Activated CD4-positive, CD25-positive, alpha-beta regulatory T cell treated with anti-CD3 and anti-CD28 coated beads, Interleukin-2, amount 50 U/mL, for 16 hours (primary cell): ENCODE measurements around the gene DCAF7.

ENCODE experiments used
- DNase-seq: peaks from one replicate; pipeline ENCODE4 v3.0.0-alpha.2; 2020; ENCODE audit warnings: low read depth, low spot score

DCAF7 gene

GRCh38 chr17:63549946-63550816 lies at the start of gene DCAF7:
DCAF7 (plus strand) TSS chr17:63550477; CDS start chr17:63550678, 201 bp downstream.
- peak; percentile 99 for DNase-seq

DNA sequence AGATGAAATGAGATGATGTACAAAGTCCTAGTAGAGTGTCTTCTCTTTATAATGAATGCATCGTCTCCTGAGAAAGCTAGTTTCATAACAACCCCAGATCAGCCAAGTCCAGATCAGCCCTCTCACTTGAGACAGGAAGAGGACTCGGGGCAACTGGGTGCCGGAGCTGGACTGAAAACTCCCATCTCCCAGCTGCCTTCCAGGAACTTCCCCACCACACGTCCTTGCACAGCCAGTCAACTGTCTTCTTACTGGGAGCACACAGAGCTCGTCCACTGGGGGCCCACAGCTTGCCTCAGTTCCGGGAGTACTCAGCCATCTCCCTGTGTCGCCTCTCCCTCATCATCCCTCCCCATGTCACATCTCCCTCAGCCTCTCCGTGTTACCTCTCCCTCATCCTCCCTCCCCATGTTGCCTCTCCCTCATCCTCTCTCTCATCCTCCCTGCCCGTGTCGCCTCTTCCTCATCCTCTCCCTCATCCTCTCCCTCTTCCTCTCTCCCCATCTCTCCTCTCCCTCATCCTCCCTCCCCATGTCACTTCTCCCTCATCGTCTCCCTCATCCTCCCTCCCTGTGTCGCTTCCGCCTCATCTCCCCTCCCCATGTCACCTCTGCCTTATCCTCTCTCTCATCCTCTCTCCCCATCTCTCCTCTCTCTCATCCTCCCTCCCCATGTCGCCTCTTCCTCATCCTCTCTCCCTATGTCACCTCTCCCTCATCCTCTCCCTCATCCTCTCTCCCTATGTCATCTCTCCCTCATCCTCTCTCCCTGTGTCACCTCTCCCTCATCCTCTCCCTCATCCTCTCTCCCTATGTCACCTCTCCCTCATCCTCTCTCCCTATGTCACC lies 49.5 kb upstream of the DCAF7 start:
- no peak for DNase-seq

- no peak for DNase-seq
These were observed 47.0 kb upstream of the DCAF7 start for GRCh38 chr17:63503341-63503705.

- no peak for DNase-seq
These were observed 46.0 kb upstream of the DCAF7 start for GRCh38 chr17:63504261-63504660.

DNA sequence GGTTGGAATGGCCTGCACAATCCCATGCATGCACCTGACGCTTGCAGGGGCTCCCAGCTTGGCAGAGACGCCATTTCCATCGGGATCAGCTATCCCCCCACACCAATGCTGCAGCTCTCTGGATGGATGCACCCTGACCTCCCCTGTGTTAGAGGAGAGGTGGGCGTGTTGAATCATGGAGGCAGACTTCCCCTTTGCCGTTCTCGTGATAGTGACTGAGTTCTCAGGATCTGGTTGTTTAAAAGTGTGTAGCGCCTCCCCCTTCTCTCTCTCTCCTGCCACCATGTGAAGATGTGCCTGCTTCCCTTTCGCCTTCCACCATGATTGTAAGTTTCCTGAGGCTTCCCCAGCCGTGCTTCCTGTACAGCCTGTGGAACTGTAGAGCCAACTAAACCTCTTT lies 44.9 kb upstream of the DCAF7 start:
- no peak for DNase-seq

- DNase-seq: no peak
These were observed 43.6 kb upstream of the DCAF7 start for GRCh38 chr17:63506627-63507026.

DNA sequence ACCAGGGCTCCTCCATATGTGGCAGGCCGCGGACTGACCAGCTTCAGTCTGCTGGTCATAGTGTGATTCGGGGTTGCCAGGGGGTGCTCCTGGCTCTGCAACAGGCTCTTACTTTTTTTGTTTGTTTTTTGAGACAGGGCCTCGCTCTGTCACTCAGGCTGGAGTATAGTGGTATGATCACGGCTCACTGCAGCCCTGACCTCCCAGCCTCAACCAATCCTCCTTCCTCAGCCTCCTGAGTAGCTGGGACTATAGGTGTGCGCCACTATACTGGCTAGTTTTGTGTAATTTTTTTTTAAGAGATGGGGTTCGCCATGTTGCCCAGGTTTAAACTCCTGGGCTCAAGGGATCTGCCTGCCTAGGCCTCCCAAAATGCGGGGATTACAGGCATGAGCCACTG lies 38.9 kb upstream of the DCAF7 start:
- DNase-seq: no peak

- no peak for DNase-seq
These were observed 37.9 kb upstream of the DCAF7 start for GRCh38 chr17:63512388-63512787.

GRCh38 chr17:63512896-63513644 lies 37.2 kb upstream of the DCAF7 start:
- no peak for DNase-seq

DNA sequence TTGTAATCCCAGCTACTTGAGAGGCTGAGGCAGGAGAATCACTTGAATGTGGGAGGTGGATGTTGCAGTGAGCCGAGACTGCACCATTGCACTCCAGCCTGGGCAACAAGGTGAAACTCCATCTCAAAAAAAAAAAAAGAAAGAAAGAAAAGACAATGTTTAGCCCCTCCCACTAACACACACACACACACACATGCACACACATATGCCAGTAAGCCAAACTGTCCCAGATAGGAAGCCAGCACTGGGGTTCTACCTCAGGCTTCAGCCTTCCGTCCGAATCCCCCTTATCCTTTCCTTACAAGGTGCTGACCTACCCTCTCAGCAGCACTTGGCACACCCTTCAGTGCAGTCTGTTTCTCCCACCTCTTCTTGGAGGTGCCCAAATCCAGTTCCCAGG lies 35.8 kb upstream of the DCAF7 start:
- DNase-seq: no peak

GRCh38 chr17:63514974-63515373 lies 35.3 kb upstream of the DCAF7 start:
- DNase-seq: no peak

DNA sequence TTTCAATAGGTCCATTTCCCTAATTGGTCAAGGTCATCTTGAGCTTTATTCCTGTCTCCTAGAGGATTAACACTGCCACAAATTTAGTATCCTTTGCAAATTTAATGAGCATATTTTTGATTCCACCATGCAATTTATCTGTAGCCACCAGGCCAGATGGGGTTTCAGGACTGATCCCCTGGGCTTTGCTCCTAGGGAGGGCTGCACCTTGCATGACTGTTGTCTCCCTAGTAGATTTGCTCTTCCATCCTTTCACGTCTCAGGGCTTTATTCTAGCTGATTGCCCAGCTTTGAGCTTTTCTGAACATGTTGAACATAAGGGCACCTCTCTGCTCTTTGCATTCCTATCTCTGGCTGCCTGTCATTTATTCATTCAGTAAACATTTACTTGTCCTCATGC lies 34.9 kb upstream of the DCAF7 start:
- no peak for DNase-seq

DNA sequence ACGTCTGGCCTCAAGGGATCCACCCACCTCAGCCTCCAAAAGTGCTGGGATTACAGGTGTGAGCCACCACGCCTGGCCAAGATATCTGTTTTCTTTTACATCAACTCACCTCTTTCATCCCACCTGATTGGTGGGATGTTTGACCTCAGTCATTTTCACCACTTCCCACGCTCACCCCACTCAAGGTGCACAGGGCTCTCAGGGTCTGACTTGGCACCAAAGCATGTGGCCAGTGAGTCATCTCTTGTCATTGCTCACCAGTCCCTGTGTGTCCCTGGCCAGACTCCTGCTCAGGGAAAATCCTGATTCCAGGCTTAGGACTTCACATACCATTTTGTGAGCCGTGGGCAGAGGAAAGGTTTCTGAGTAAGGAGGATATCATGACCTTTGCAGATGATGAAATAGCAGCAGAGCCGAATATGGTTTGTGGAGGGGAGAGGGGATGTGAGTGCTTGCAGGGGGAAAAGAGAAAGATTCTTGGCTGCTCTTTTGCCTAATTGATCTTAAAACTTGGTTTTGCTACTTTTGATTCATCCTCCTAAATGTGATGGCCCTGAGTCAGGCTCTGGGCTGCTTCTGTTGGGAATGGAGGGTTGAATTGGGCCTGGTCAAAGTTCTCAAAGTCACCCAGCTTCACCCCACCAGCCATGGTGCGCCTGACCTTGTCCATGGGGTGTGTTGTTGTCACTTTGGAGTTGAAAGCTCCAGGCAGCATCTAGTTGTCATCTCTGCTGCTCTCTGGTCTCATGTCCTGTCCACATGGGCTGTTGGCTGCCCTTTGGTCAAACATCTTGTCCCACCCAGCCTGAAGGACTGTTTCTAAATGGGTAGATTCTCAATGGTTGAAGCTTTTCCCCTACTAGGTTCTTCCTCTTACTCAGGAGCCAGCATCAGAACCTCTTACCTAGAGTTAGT lies 33.1 kb upstream of the DCAF7 start:
- no peak for DNase-seq

DNA sequence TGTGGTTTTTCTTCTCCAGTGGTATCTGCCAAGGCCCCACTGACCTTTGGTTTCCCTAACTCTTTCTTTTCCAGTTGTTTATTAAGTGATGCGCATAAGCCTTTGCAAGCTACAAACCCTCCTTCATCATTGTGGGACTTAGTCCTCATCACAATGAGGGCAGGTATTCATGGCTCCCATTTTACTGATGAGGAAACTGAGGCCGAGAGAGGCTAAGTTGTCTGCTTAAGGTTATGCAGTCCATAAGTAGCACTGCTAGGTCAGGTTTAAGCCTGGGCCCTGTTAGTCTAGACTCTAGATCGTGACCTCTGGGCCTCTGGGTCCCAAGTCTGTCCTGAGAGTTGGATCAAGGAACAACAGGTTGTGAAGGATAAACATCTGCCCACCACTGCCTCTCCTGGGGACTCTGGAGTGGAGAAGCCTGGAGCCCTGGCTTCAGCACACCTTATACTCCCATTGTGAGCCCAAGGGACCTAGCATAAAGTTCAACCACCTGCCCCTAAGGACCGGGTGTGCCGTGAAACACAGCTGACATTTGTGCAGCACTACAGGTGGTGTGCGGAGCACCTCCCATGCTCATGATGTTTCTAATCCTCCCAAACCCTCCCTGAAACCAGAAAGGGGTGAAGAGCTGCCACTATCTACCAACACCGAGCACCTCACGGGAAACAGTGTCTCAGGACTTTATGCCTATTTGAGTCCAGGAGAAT lies 32.3 kb upstream of the DCAF7 start:
- no peak for DNase-seq

DNA sequence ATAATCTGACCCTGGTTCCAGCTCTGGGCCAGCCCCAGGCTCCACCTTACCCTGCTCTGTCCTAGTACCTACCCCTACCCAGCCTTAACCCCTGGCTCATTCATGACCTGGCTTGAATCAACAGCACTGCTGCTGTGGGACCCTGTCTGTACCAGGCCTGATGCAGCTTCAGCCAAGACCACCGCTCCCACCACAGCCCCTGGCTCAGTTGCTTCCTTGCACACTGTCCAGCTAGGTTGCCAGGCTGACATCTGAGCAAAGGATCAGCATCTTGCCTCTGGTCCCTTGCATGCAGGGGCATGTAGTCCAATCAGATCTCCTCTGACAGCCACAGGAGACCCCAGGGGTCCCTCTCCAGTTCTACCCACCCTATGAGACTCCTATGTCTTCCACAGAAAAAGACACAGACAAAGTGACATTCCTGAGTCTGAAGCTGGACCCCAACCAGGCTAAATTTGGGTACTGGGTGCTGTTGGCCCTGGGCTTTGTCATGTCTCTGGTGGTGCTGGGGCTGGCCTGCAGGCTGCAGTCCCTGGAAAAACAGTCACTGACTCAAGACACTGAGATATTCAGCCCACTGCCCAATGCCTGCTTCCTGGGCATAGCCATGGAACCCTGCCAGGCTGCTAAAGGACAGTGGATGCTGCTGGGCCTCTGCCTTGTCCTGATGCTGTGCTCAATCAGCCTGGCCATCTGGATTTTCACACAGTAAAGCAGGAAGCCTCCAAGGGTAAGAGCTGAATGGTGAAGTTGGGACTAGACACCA lies 31.0 kb upstream of the DCAF7 start:
- no peak for DNase-seq

DNA sequence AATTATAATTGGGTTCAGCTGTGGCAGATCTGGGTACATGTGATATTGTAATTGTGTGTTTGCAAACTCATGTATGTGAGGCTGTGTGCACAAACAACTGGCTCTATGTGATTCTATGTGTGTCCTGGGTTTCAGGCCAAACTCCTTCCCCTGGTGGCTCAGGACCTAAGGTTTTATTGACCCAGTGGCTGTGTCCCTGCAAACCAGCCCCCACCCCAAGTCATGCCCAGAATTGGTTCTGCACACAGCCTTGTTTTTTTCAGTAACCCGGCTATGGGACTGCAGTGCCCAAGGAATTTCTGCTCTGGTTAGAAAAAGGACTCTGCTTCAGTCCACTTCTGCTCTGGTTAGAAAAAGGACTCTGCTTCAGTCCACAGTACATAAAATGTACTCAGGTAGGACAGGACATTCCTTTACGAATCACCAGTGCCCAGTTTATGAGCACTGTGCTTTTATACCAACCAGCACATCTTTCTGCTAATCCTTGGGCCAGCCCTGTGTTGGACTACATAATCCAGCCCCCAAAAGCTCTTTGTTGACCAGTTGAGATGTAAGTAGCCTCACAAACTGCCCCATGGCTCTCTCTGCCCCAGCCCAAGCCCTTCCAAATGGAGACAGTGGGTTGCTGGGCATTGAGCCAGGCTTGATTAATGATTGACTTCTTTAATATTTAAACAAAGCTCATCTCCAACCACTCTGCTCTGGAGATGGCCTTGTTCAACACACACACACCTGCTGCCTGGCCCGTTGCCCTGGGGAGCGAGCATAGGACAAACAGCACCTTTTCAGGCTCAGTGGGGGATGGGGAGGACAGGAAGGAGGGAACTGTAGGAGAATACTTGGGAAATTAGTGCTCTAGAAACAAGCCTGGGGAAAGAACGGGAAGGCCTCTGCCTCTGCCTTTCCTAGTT lies 30.1 kb upstream of the DCAF7 start:
- DNase-seq: no peak

DNA sequence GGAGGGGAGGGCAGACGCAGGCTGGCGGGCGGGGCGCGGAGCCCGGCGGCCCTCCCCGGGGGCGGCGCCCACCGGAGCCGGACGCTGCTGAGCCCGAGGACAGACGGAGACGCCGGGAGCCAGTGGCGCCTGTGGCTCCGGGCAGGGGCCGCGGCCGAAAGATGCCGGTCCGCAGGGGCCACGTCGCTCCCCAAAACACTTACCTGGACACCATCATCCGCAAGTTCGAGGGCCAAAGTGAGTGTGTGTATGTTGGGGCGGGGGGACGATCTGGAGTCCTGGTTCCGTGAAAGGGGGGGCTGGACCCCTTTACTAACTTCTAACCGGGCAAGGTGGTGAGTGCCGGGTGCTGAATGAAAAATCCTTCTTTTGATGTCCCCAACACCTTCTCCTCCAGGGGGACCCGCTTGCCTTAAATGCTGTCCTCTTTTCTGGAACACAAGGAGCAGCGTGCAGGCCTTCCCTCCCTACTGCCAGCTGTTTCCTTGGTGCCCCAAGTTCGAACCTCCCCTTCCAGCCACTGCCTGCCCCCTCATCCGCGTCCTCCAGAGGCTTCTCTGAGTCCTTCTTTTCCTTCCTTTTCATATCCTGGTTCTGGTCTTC lies 26.9 kb upstream of the DCAF7 start, which contains the start of gene KCNH6:
Gene KCNH6 (plus strand): TSS at position 106 of the 603 bp plus-strand sequence. CDS start 56 bp downstream, at position 162.
- no peak for DNase-seq

DNA sequence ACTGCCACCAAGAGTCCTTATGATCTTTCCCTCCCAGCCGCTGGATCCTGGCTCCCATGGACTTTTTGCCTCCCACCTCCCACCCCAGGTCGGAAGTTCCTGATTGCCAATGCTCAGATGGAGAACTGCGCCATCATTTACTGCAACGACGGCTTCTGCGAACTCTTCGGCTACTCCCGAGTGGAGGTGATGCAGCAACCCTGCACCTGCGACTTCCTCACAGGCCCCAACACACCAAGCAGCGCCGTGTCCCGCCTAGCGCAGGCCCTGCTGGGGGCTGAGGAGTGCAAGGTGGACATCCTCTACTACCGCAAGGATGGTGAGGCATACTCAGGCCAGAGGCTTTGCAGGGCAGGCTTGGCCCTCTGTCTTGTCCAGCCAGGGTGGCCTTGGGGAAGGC lies 26.2 kb upstream of the DCAF7 start:
- DNase-seq: no peak
